Measurements from ENCODE around the gene SPEG. TPM values are rescaled to one million over a fixed set of nuclear protein-coding genes. Genes with fewer than 3 reads are reported as not detected.

Gene SPEG
- total RNA-seq, 1 donor from 2014 or later: 0.09 TPM

GRCh38 chr2:219531639-219532377 is 97.2 kb downstream of the SPEG start:
- ChIA-PET CTCF (interaction anchor here (2.5 to 5.9 kb wide), 2 partner anchors 11 to 129 kb away, joined by 11 to 82 read pairs; no protein-coding TSS in a partner anchor), POLR2A (no interaction called here)
- no peaks in the 10 kb centered on the region for H3K36me3 Mint-ChIP-seq (ENCODE audit: low read depth)
- H3K9me3 Mint-ChIP-seq: no peaks in the 10 kb centered on the region
- no peak overlapping the region for H3K4me3 Mint-ChIP-seq
- no peak for TF ChIP-seq CTCF (IDR thresholded peaks at IDR 0.05)
- H3K4me1 Mint-ChIP-seq: no peaks in the 10 kb centered on the region
- DNase-seq: no peak
- peaks cover 55% of the 10 kb centered on the region for H3K27me3 Mint-ChIP-seq
- ATAC-seq (ENCODE audit: low read depth): no peak
- H3K27ac Mint-ChIP-seq: no peak overlapping the region
- intact Hi-C loops (cut with micrococcal nuclease): loop anchor here (2.0 to 5.0 kb wide), 2 partner anchors 23 to 475 kb away; no protein-coding TSS in a partner anchor

GRCh38 chr2:219532378-219532649 is 97.7 kb downstream of the SPEG start:
- no peaks in the 10 kb centered on the region for H3K4me1 Mint-ChIP-seq
- H3K36me3 Mint-ChIP-seq (ENCODE audit: low read depth): no peaks in the 10 kb centered on the region
- no peak for DNase-seq
- H3K9me3 Mint-ChIP-seq: no peaks in the 10 kb centered on the region
- ChIA-PET POLR2A (no interaction called here), CTCF (interaction anchor here (5.9 kb wide), 1 partner anchor 130 kb away, joined by 82 read pairs; no protein-coding TSS in a partner anchor)
- H3K27ac Mint-ChIP-seq: no peak overlapping the region
- no peak for ATAC-seq (ENCODE audit: low read depth)
- intact Hi-C loops (cut with micrococcal nuclease): loop anchor here (5.0 kb wide), 1 partner anchor 475 kb away; no protein-coding TSS in a partner anchor
- H3K4me3 Mint-ChIP-seq: no peak overlapping the region
- peaks cover 52% of the 10 kb centered on the region for H3K27me3 Mint-ChIP-seq
- TF ChIP-seq CTCF (IDR thresholded peaks at IDR 0.05): no peak

GRCh38 chr2:219533930-219534661 is 99.5 kb downstream of the SPEG start:
- H3K36me3 Mint-ChIP-seq (ENCODE audit: low read depth): no peaks in the 10 kb centered on the region
- POLR2A ChIA-PET: no interaction called here

GRCh38 chr2:219536425-219536824 is 101.8 kb downstream of the SPEG start:
- CTCF ChIA-PET: no interaction called here
- Mint-ChIP-seq H3K9me3 (no peaks in the 10 kb centered on the region), H3K27me3 (peaks cover 32% of the 10 kb centered on the region), H3K27ac (no peak overlapping the region), H3K4me3 (no peak overlapping the region), H3K36me3 (ENCODE audit: low read depth) (no peaks in the 10 kb centered on the region), H3K4me1 (peaks cover 4% of the 10 kb centered on the region)
- POLR2A ChIA-PET: no interaction called here
- intact Hi-C loops (cut with micrococcal nuclease): no loop called here
- no peak for ATAC-seq (ENCODE audit: low read depth)
- no peak for TF ChIP-seq CTCF (IDR thresholded peaks at IDR 0.05)
- DNase-seq: no peak

More at GRCh38 chr2:219533930-219534661, 99.5 kb downstream of the SPEG start:
- no peak for DNase-seq
- Mint-ChIP-seq H3K4me3 (no peak overlapping the region), H3K9me3 (no peaks in the 10 kb centered on the region), H3K27me3 (peaks cover 45% of the 10 kb centered on the region), H3K4me1 (no peaks in the 10 kb centered on the region), H3K27ac (no peak overlapping the region)
- ATAC-seq (ENCODE audit: low read depth): no peak
- CTCF ChIA-PET: no interaction called here
- intact Hi-C loops (cut with micrococcal nuclease): loop anchor here (5.0 kb wide), 1 partner anchor 477 kb away; no protein-coding TSS in a partner anchor
- TF ChIP-seq CTCF (IDR thresholded peaks at IDR 0.05): no peak

- no peak overlapping the region for H3K4me3 Mint-ChIP-seq
- H3K36me3 Mint-ChIP-seq (ENCODE audit: low read depth): no peaks in the 10 kb centered on the region
- no peak for TF ChIP-seq CTCF (IDR thresholded peaks at IDR 0.05)
- peaks cover 5% of the 10 kb centered on the region for H3K4me1 Mint-ChIP-seq
- ATAC-seq (ENCODE audit: low read depth): no peak
- H3K27ac Mint-ChIP-seq: no peak overlapping the region
- H3K27me3 Mint-ChIP-seq: peaks cover 27% of the 10 kb centered on the region
- no peak for DNase-seq
- ChIA-PET CTCF (no interaction called here), POLR2A (no interaction called here)
- no peaks in the 10 kb centered on the region for H3K9me3 Mint-ChIP-seq
- intact Hi-C loops (cut with micrococcal nuclease): no loop called here
These were observed 102.3 kb downstream of the SPEG start for GRCh38 chr2:219536967-219537366.
